ENCODE data around the gene OPRD1. TPM values are rescaled to one million over a fixed set of nuclear protein-coding genes. Genes with fewer than 3 reads are reported as not detected.

The OPRD1 gene
- total and polyA plus RNA-seq, 8 donors: 0.03 to 0.37 TPM; not detected in 6

DNA sequence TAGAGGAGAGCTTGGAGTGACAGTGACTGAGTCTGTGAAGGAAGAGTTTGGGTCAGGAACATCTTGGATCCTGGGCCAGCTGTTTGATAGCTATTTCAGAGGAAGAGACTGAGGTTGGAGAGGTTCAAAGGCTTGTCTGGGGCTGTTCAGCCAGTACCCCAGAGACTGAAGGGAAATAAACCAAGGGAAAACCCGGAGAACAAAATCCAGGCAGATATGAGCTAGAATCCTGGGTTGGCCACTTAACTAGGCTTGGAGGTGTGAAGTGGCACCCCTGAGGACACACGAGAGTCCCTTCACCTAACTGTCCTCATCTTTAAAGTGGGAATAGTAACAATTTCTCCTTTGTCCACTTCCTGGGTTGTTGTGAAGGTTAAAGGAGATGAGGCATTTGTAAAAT is 79.3 kb downstream of the OPRD1 start:
- H3K4me3 ChIP-seq: no peak overlapping the region
- no peak overlapping the region for H3K27ac ChIP-seq
- H3K36me3 ChIP-seq: peaks cover 0 to 14% (median 8%) of the 10 kb centered on the region in 4 donors
- WGBS, 5 donors: 86 to 92% (median 90%) methylated on average over 2 of the region's 2 CpGs
- DNase-seq: no peak
- intact Hi-C loops (cut with DNase I; ENCODE audit: low total_unique reads): no loop called here
- no peaks in the 10 kb centered on the region for H3K9me3 ChIP-seq
- TF ChIP-seq POLR2A (IDR thresholded peaks at IDR 0.05) (no peak), POLR2AphosphoS5 (IDR thresholded peaks at IDR 0.05) (no peak), EP300 (IDR thresholded peaks at IDR 0.05) (no peak), CTCF (IDR thresholded peaks at IDR 0.05) (no peak)
- peaks cover 16 to 36% (median 32%) of the 10 kb centered on the region in 4 donors for H3K4me1 ChIP-seq
- H3K27me3 ChIP-seq: no peaks in the 10 kb centered on the region

DNA sequence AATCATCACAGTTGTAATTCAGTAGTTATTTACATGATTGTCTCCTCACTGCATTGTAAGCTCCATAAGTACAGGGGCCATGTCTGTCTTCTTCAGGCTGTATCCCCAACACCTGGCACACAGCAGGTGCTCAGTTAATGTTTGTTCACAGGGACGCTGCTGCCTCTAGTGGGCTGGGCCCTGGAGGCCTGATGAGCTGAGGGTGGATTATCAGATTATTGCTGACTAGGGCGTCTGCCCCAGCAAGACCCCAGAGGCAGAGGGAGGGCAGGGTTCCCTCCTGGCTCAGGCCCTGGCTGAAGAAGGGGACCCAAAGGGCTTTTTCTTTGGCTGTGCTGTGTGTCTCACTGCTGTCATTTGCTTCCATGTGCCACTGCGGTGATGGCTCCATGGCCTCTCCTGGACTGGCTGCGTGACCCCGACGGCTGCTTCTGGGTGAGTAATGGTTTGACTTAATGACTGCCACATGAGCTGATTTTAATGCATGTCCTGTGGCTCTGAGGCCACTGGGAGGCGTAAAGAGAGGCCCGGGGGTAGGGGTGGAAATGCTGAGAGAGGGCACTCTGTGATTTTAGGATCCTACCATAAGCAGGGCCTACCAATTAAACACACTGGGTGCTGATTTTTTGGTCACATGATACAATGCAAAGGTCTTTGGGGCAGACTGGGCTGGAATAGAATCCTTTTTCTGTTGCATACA is 81.6 kb downstream of the OPRD1 start:
- 69 to 81% (median 79%) methylated on average over 8 of the region's 8 CpGs for WGBS, 5 donors
- intact Hi-C loops (cut with DNase I; ENCODE audit: low total_unique reads): no loop called here
- H3K4me1 ChIP-seq: peaks cover 0 to 31% (median 20%) of the 10 kb centered on the region in 4 donors
- H3K27ac ChIP-seq: no peak overlapping the region
- H3K27me3 ChIP-seq: no peaks in the 10 kb centered on the region
- no peaks in the 10 kb centered on the region for H3K9me3 ChIP-seq
- no peak overlapping the region for H3K4me3 ChIP-seq
- H3K36me3 ChIP-seq: peaks cover 0 to 14% (median 8%) of the 10 kb centered on the region in 4 donors
- TF ChIP-seq POLR2AphosphoS5 (IDR thresholded peaks at IDR 0.05) (no peak), CTCF (IDR thresholded peaks at IDR 0.05) (no peak), POLR2A (IDR thresholded peaks at IDR 0.05) (no peak), EP300 (IDR thresholded peaks at IDR 0.05) (no peak)
- DNase-seq: no peak

DNA sequence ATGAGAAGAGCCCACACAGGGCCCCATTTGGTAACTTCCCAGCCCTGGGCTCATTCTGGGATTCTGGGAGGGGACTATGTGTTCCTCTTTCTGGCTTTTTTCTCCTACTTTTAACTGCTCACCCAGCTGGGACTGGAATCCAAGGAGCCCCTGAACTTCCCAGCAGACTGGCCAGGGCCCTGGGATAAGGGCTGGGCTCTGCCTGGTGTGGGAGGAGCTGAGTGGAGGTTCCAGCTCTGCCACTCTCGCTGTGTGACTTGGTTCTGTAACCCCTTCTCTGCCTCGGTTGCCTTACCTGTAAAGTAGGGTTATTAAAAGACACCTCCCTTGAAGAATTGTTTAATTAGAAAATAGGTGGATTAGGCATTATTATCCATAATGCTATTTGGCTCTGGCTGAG is 82.8 kb downstream of the OPRD1 start:
- Histone ChIP-seq H3K36me3 (peaks cover 0 to 14% (median 8%) of the 10 kb centered on the region in 4 donors), H3K27me3 (no peaks in the 10 kb centered on the region), H3K4me1 (peaks cover 0 to 30% (median 20%) of the 10 kb centered on the region in 4 donors), H3K9me3 (no peaks in the 10 kb centered on the region), H3K4me3 (no peak overlapping the region), H3K27ac (no peak overlapping the region)
- WGBS, 5 donors: 34 to 86% (median 62%) methylated on average over 2 of the region's 2 CpGs
- intact Hi-C loops (cut with DNase I; ENCODE audit: low total_unique reads): no loop called here
- no peak for TF ChIP-seq EP300 (IDR thresholded peaks at IDR 0.05)
- no peak for DNase-seq

DNA sequence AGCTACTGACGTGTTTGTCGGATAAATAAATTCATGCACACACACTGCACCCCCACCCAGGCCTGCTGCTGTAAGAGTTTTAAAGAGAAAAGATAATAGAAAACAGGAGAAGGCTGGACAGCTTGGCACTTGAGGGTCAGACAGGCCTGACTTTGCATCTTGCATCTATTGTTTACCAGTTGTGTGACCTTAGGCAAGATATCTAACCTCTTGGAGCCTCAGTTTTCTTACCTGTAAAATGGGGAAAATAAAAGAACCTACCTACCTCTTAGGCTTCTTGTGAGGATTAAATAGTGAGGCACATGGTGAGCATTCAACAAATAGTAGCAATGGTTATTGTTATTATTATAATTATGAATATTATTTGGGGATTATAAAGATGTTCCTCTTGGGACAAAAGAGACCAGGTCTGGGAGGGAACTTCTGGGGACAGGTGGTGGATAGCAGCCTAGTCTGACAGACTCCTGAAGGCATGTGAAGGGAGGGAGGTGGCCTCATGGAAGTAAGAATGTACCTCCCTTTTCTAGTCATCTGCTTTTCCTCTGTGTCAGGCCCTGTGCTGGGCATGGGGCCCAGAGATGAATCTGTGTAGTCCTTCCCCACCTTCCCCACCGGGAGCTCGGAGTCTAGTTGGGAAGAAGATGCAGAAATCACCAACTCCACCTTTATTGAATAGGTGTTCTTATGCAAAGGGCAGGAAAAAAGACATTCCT is 84.1 kb downstream of the OPRD1 start:
- no peak overlapping the region for H3K27ac ChIP-seq
- 69 to 85% (median 74%) methylated on average over 4 of the region's 4 CpGs for WGBS, 5 donors
- H3K36me3 ChIP-seq: peaks cover 0 to 14% (median 8%) of the 10 kb centered on the region in 4 donors
- DNase-seq: no peak
- intact Hi-C loops (cut with DNase I; ENCODE audit: low total_unique reads): no loop called here
- no peak for TF ChIP-seq CTCF (IDR thresholded peaks at IDR 0.05)
- TF ChIP-seq POLR2A (IDR thresholded peaks at IDR 0.05): no peak
- no peak for TF ChIP-seq POLR2AphosphoS5 (IDR thresholded peaks at IDR 0.05)
- TF ChIP-seq EP300 (IDR thresholded peaks at IDR 0.05): no peak
- no peak overlapping the region for H3K4me3 ChIP-seq
- H3K4me1 ChIP-seq: peaks cover 0 to 30% (median 19%) of the 10 kb centered on the region in 4 donors
- H3K9me3 ChIP-seq: no peaks in the 10 kb centered on the region
- no peaks in the 10 kb centered on the region for H3K27me3 ChIP-seq

Data from stomach (tissue), 9 donors.